GM20000 (cell line): ENCODE data around the gene CBY3.
"Not testable (repeated sequence)": the region's sequence is repeated elsewhere in the genome, so short reads cannot be mapped to it uniquely, and the experiment has no call there.

Source experiments
- DNase-seq: peaks from one replicate; pipeline ENCODE4 v3.0.0; 2012; ENCODE audit warnings: low spot score
- TF ChIP-seq, protein P1 (sequence below): IDR thresholded peaks from 2 replicates; pipeline ENCODE4 v1.5.1; 2012; ENCODE audit warnings: mild to moderate bottlenecking, control low read depth; ENCODE audit errors: extremely low read depth, missing control alignments

Gene CBY3

DNA sequence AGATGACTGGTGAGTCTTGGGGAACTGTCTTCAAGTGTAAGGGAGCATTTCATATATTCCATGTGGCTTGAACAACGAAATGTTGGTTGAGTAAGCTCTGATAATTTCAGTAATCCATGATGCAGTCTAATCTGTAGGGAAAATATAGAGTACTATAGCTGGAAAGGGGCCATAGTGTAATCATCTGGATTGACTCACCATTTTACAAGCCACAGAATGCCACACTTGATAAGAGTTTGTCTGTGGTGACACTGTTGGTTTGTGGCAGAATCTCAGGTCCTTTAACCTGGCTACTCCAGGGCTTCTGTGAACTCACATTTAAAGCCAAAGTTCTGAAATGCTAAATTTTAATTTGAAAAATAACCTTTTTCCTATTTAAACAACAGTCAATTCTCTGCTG is 35.5 kb upstream of the CBY3 start:
- no peak for DNase-seq
- TF ChIP-seq, protein P1, sequence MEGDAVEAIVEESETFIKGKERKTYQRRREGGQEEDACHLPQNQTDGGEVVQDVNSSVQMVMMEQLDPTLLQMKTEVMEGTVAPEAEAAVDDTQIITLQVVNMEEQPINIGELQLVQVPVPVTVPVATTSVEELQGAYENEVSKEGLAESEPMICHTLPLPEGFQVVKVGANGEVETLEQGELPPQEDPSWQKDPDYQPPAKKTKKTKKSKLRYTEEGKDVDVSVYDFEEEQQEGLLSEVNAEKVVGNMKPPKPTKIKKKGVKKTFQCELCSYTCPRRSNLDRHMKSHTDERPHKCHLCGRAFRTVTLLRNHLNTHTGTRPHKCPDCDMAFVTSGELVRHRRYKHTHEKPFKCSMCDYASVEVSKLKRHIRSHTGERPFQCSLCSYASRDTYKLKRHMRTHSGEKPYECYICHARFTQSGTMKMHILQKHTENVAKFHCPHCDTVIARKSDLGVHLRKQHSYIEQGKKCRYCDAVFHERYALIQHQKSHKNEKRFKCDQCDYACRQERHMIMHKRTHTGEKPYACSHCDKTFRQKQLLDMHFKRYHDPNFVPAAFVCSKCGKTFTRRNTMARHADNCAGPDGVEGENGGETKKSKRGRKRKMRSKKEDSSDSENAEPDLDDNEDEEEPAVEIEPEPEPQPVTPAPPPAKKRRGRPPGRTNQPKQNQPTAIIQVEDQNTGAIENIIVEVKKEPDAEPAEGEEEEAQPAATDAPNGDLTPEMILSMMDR, result no peak

DNA sequence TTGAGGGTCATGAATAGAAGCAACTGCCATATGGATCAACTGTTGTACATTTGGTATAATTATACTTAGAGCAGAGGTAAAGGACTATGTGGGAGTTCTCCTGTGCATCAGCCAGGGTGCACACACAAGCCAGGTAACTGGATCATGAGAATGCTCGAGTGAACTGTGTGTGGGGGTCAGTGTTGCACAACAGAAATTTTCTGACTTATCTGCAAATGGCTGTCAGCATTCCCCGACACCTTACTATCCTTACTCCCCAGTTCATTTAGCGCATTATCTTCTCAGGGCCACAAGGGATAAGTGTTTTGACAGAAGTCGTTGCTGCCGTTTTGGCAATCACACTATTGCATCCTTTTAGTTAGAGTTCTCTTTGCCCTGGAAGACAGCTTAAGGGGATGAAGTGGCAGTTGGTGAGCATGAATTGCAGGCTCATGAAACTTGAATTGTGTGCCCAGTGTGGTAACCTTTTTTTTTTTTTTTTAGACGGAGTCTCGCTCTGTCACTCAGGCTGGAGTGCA is 19.6 kb upstream of the CBY3 start:
- TF ChIP-seq, protein P1, result no peak
- DNase-seq, result no peak

DNA sequence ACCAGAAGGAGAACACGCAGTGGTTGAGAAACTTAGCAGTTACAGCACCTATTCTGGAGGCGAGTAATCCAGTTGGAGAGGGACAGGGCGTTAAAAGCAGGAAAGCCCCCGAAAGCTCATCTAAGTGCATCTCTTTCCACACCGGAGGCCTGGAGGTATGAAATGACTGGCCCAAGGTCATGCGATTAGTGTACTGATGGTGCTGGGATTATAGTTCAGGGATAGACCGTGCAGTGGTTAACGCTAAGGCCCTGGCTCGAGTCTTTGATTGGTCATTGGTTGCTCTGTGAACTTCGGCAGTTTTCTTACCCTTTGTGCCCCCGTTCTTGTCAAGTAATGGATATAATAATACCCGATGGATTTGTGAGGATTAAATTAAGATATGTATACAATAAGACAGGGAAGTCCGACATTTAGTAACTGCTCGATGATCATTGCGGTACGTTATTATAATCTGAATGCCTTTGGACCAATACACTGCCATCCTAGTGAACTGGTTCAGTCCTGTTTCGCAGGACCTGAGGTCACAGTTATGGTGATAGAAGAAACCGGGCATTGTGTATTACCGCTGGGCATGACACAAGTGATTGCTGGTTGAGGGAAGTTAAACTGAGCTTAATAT is 18.9 kb upstream of the CBY3 start:
- TF ChIP-seq, protein P1, result no peak
- DNase-seq, result peak; percentile 48

DNA sequence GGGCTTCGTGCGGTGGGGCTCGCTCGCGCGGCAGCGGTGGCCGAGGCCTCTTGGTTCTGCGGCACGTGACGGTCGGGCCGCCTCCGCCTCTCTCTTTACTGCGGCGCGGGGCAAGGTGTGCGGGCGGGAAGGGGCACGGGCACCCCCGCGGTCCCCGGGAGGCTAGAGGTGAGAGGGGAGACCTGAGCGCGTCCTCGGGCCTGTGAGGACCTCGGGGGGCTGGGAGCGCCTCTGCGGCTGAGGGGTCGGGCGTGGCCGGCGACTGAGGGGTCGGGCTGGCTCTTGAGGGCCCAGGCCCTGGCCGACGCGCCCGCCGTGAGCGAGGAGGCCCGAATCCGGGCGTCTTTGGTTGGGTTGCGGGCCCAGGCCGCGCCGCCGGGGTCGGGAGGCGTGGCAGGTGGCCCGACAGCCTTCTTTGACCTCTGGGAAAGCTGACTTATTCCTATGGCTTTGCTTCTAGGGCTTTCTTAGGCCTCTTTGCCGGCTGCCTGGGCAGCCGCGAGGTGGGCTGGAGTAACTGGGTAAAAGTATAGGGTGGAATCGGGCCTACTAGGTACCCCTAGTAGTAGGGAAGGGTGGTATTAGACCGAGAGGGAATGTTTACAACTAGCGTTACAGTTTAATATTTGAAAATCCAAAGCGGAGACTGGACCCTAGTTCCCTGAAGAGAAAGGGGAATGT is 18.2 kb upstream of the CBY3 start, which contains the start of gene CANX:
CANX (plus strand) TSS at position 33 of the 681 bp plus-strand sequence. CDS start 6,715 bp downstream, outside the sequence.
- TF ChIP-seq, protein P1, result no peak
- no peak for DNase-seq

DNA sequence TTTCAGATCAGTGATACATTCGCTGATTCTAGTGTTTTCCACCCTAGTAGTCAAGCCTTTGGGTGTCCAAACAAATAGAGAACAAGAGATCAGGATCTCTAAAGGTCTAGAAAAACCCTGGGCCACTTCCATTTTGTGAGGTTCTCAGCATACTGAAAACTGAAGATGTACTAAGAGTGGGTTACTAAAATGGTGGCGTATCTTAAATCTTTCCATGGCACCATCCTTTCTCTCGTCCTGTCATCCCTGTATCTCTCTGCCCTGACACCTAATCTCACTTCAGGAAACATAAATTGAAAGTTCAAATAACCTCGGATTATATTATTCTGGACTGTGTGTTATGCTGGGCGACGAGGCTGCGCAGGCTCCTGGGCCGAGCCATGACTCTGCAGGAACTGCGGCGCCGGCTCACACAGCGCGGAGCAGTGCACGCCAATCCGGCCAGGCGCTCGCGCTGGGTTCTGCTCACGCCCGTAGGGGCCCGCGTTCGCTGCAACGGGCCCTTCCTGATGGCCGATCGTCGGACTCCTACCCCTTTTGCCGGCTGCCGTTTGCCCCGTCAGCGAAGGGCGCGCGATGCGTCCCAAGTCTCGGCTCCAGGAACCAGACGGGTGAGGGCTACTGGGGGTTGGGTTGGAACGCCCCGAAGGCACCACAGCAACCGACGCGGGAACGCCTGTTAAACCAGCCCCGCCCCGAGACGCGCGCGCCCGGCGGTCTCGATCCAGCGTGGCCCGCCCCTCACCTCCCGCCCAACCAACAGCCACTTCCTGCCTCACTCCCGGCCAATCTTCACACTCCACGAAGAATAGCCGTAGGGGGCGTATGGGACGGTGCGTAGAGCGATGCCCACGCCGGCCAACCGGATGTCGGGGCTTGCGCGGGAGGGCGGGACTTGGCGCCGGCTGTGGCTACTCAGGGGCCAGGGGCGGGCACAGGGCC is 17.4 kb upstream of the CBY3 start:
- TF ChIP-seq, protein P1, result no peak
- DNase-seq, result peak; percentile 99

DNA sequence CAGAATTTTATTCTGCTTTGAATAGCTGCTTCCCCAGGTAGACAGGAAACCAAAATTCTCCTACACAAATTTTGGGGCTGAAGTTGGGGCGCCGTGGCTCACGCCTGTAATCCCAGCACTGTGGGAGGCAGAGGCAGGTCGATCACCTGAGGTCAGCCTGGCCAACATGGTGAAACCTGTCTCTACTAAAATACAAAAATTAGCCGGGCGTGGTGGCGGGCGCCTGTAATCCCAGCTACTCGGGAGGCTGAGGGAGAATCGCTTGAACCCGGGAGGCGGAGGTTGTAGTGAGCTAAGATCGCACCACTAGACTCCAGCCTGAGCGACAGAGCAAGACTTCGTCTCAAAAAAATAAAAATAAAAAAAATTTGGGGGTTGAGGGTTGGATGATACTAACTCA is 16.7 kb upstream of the CBY3 start:
- not testable (repeated sequence) for DNase-seq

DNA sequence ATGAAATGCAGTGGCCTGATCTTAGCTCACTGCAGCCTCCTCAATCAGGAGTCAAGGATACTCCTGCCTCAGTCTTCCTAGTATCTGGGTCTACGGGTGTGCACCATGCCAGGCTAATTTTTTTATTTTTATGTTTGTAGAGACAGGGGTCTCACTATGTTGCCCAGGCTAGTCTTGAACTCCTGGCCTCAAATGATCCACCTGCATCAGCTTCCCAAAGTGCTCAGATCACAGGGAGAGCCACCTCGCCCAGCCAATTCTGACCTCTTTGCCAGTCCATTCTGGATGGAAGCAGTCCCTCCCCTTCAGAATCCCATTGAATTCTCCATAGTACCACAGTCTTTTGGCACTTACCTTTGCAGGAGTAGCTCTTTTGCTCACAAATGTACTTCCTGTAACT is 16.3 kb upstream of the CBY3 start:
- no peak for DNase-seq
- TF ChIP-seq, protein P1, result no peak
